Measurements from ENCODE around the gene SLAMF1.
"Not testable (repeated sequence)": the region's sequence is repeated elsewhere in the genome, so short reads cannot be mapped to it uniquely, and the experiment has no call there.

SLAMF1 gene

DNA sequence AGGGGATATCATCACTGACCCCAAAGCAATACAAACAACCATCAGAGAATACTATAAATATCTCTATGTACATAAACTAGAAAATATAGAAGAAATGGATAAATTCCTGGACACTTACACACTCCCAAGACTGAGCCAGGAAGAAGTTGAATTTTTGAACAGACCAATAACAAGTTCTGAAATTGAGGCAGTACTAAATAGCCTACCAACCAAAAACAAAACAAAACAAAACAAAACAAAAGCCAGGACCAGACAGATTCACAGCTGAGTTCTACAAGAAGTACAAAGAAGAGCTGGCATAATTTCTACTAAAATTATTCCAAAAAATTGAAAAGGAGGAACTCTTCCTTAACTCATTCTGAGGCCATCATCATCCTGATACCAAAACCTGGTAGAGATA is 86.0 kb downstream of the SLAMF1 start:
- no peak for DNase-seq (ENCODE audit: low read depth)
- TF ChIP-seq, protein P1, sequence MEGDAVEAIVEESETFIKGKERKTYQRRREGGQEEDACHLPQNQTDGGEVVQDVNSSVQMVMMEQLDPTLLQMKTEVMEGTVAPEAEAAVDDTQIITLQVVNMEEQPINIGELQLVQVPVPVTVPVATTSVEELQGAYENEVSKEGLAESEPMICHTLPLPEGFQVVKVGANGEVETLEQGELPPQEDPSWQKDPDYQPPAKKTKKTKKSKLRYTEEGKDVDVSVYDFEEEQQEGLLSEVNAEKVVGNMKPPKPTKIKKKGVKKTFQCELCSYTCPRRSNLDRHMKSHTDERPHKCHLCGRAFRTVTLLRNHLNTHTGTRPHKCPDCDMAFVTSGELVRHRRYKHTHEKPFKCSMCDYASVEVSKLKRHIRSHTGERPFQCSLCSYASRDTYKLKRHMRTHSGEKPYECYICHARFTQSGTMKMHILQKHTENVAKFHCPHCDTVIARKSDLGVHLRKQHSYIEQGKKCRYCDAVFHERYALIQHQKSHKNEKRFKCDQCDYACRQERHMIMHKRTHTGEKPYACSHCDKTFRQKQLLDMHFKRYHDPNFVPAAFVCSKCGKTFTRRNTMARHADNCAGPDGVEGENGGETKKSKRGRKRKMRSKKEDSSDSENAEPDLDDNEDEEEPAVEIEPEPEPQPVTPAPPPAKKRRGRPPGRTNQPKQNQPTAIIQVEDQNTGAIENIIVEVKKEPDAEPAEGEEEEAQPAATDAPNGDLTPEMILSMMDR (conservative IDR thresholded peaks at IDR 0.05; ENCODE audit: low read depth, low read length), result no peak
- no peak overlapping the region for H3K4me3 ChIP-seq (ENCODE audit: low read depth, low read length)

DNA sequence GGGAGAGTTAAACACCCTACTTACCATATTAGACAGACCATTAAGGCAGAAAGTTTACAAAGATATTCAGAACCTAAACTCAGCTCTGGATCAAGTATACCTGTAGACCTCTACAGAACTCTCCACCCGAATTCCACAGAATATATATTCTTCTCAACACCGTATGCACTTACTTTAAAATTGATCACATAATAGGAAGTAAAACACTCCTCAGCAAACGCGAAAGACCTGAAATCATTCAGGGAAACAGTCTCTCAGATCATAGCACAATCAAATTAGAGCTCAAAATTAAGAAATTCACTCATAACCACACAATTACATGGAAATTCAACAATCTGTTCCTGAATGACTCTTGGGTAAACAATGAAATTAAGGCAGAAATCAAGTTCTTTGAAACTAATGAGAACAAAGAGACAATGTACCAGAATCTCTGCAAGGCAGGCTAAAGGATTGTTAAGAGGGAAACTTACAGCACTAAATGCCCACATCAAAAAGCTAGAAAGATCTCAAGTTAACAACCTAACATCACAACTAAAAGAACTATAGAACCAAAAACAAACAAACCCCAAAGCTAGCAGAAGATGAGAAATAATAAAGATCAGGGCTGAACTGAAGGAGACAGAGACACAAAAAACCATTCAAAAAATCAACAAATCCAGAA is 86.7 kb downstream of the SLAMF1 start:
- H3K4me3 ChIP-seq (ENCODE audit: low read depth, low read length), result no peak overlapping the region
- TF ChIP-seq, protein P1 (conservative IDR thresholded peaks at IDR 0.05; ENCODE audit: low read depth, low read length), result no peak
- DNase-seq (ENCODE audit: low read depth), result no peak

DNA sequence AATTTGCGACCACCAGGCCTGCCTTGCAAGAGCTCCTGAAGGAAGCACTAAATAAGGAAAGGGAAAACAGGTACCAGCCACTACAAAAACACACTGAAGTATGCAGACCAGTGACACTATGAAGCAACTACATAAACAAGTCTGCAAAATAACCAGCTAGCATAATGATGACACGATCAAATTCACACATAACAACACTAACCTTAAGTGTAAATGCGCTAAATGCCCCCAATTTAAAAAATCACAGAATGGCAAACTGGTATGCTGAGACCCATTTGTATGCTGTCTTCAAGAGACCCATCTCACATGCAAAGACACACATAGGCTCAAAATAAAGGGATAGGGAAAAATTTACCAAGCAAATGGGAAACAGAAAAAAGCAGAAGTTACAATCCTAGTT is 87.4 kb downstream of the SLAMF1 start:
- DNase-seq (ENCODE audit: low read depth); H3K4me3 ChIP-seq (ENCODE audit: low read depth, low read length): not testable (repeated sequence)

DNA sequence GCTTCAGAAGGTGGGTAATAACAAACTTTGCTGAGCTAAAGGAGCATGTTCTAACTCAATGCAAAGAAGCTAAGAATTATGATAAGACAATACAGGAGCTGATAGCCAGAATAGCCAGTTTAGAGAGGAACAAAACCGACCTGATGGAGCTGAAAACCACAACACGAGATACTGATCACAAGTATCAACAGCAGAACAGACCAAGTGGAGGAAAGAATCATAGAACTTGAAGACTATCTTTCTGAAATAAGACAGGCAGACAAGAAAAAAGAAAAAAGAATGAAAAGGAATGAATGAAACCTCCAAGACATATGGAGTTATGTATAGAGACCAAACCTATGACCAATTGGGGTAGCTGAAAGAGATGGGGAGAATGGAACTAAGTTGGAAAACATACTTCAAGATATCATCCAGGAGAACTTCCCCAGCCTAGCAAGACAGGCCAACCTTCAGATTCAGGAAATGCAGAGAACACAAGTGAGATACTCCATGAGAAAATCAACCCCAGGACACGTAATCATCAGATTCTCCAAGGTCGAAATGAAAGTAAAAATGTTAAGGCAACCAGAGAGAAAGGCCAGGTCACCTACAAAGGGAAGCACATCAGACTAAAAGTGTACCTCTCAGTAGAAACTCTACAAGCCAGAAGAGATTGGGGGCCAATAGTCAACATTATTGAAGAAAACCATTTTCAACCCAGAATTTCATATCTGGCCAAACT is 88.0 kb downstream of the SLAMF1 start:
- TF ChIP-seq, protein P1 (conservative IDR thresholded peaks at IDR 0.05; ENCODE audit: low read depth, low read length), result no peak
- no peak overlapping the region for H3K4me3 ChIP-seq (ENCODE audit: low read depth, low read length)
- no peak for DNase-seq (ENCODE audit: low read depth)

Data from choroid plexus epithelial cell (primary cell).